NCI-H1436 treated with DMSO at 0.1 percent for 48 hours (cell line): ENCODE measurements around the gene HIVEP3.

ENCODE experiments used
- DNase-seq: peaks from one replicate; lab custom pipeline; 2025; lab: John Stamatoyannopoulos, UW

HIVEP3 gene

GRCh38 chr1:41515778-41516167 lies 402.9 kb downstream of the HIVEP3 start:
- no peak for DNase-seq

- no peak for DNase-seq
Measured at GRCh38 chr1:41515131-41515678, 403.5 kb downstream of the HIVEP3 start.

GRCh38 chr1:41514381-41514780 lies 404.3 kb downstream of the HIVEP3 start:
- DNase-seq = no peak

- DNase-seq = no peak
Measured at GRCh38 chr1:41513383-41513735, 405.4 kb downstream of the HIVEP3 start.

GRCh38 chr1:41512701-41513382 lies 405.9 kb downstream of the HIVEP3 start:
- DNase-seq = no peak

- no peak for DNase-seq
Measured at GRCh38 chr1:41511239-41511540, 407.5 kb downstream of the HIVEP3 start.

- no peak for DNase-seq
Measured at GRCh38 chr1:41510531-41511238, 408.0 kb downstream of the HIVEP3 start.

- no peak for DNase-seq
Measured at GRCh38 chr1:41509270-41509671, 409.5 kb downstream of the HIVEP3 start.

GRCh38 chr1:41508290-41508689 lies 410.4 kb downstream of the HIVEP3 start:
- DNase-seq = no peak

GRCh38 chr1:41507836-41508235 lies 410.9 kb downstream of the HIVEP3 start:
- DNase-seq = no peak

GRCh38 chr1:41507110-41507720 lies 411.5 kb downstream of the HIVEP3 start:
- DNase-seq = no peak

- no peak for DNase-seq
Measured at GRCh38 chr1:41504114-41505035, 414.3 kb downstream of the HIVEP3 start.

- DNase-seq = no peak
Measured at GRCh38 chr1:41503538-41504113, 415.1 kb downstream of the HIVEP3 start.

- no peak for DNase-seq
Measured at GRCh38 chr1:41502912-41503311, 415.8 kb downstream of the HIVEP3 start.

GRCh38 chr1:41501581-41501980 lies 417.1 kb downstream of the HIVEP3 start:
- no peak for DNase-seq

GRCh38 chr1:41500781-41501518 lies 417.8 kb downstream of the HIVEP3 start:
- no peak for DNase-seq

GRCh38 chr1:41500378-41500777 lies 418.3 kb downstream of the HIVEP3 start:
- DNase-seq = no peak

- DNase-seq = no peak
Measured at GRCh38 chr1:41499591-41499990, 419.1 kb downstream of the HIVEP3 start.

GRCh38 chr1:41498804-41499203 lies 419.9 kb downstream of the HIVEP3 start:
- no peak for DNase-seq

GRCh38 chr1:41498391-41498790 lies 420.3 kb downstream of the HIVEP3 start:
- DNase-seq = no peak

- DNase-seq = no peak
Measured at GRCh38 chr1:41497461-41498030, 421.2 kb downstream of the HIVEP3 start.
